ENCODE results near the gene DPYSL5.

GRCh38 chr2:26975102-26975501, 127.2 kb downstream of the DPYSL5 start:
- TF ChIP-seq HDAC2 (CRISPR knock-in tag; IDR thresholded peaks at IDR 0.05): no peak
- TF ChIP-seq NR3C1 (CRISPR knock-in tag; IDR thresholded peaks at IDR 0.05): no peak
- no peak for TF ChIP-seq TCF12 (IDR thresholded peaks at IDR 0.05)
- no peak for TF ChIP-seq TCF12 (CRISPR knock-in tag; IDR thresholded peaks at IDR 0.05)
- no peak for TF ChIP-seq MAF1 (CRISPR knock-in tag; IDR thresholded peaks at IDR 0.05; ENCODE audit: borderline replicate concordance)
- no peak for TF ChIP-seq EP300 (IDR thresholded peaks at IDR 0.05; ENCODE audit: low read depth in 2 of 2, low read length in 2 of 2)
- TF ChIP-seq EP300 (CRISPR knock-in tag; IDR thresholded peaks at IDR 0.05; ENCODE audit: borderline replicate concordance): no peak
- no peak for TF ChIP-seq PHF8 (CRISPR knock-in tag; IDR thresholded peaks at IDR 0.05)
- TF ChIP-seq JDP2 (CRISPR knock-in tag; IDR thresholded peaks at IDR 0.05; ENCODE audit: borderline replicate concordance): no peak
- TF ChIP-seq ZC3H4 (CRISPR knock-in tag; IDR thresholded peaks at IDR 0.05; ENCODE audit: borderline replicate concordance): no peak
- TF ChIP-seq ZNF121 (CRISPR knock-in tag; IDR thresholded peaks at IDR 0.05): no peak
- no peak for TF ChIP-seq HNF1B (CRISPR knock-in tag; IDR thresholded peaks at IDR 0.05)
- no peak for TF ChIP-seq JUN (CRISPR knock-in tag; IDR thresholded peaks at IDR 0.05)
- TF ChIP-seq RBAK (CRISPR knock-in tag; IDR thresholded peaks at IDR 0.05): no peak
- TF ChIP-seq SETDB1 (CRISPR knock-in tag; IDR thresholded peaks at IDR 0.05; ENCODE audit: borderline replicate concordance): no peak

All from HepG2 (cell line).